Frontal cortex (tissue), 4 donors: Measurements from ENCODE around the gene LENEP. TPM values are rescaled to one million over a fixed set of nuclear protein-coding genes. Genes with fewer than 3 reads are reported as not detected.

Source experiments
- DNase-seq, 2 donors: peaks; one replicate each; pipeline ENCODE4 v3.0.0; 2012; ENCODE audit warnings: low spot score in 2 of 2
- FAIRE-seq: peaks from 2 replicates; lab custom pipeline; 2012; peaks lifted over from hg19 to GRCh38; lab: Jason Lieb, UNC
- total RNA-seq: library from RNA; depleted of rRNA; stranded (reverse); fragments of >200 nt; gene quantifications from one replicate; pipeline ENCODE4 v1.2.3, GENCODE V29; 2014
- donor health status: control.
- donor health status: control.
- donor health status: control.

LENEP gene
- total RNA-seq, 1 donor from 2014 or later: 1.2 TPM

DNA sequence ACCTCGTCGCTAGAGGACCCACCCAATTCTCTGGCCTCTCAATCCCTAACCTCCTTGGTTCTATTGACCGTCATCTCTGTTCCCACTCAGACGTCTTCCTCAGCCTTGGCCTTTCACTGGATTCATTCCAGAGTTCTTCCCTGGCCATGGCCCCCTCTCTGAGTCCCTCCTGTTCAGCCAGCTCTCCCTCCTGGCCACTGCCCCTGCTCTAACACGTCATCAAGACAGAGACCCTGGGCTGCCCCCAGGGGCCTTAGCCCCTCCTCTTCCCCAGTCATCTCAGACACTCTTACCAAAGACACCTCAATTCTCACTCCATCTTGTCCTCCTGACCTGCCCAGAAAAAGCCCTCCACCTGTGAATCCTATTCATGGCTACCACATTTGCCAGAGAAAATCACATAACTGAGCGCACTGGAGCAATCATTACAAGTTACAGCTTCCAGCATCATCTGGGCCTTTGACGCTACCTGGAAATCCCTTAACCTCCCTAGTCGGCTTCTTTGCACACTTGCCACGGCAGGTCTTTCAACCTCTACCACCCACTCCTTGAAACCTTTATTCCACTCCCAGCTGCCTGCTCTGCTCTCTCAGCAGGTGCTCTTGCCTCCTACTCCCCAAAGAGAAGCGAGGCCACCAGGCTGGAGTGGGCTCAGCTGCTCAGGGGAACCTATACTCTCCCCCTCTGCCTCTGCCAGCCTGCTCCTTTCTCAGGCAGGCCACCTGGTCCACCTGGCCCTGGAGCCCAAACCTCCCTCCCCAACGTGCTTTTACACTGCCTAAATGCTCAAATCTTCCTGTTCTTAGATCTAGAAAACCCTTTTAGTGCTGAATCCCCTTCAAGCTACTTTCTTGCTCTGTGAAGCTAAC, 26.2 kb downstream of the LENEP start:
- no peak for DNase-seq
- no peak for FAIRE-seq

DNA sequence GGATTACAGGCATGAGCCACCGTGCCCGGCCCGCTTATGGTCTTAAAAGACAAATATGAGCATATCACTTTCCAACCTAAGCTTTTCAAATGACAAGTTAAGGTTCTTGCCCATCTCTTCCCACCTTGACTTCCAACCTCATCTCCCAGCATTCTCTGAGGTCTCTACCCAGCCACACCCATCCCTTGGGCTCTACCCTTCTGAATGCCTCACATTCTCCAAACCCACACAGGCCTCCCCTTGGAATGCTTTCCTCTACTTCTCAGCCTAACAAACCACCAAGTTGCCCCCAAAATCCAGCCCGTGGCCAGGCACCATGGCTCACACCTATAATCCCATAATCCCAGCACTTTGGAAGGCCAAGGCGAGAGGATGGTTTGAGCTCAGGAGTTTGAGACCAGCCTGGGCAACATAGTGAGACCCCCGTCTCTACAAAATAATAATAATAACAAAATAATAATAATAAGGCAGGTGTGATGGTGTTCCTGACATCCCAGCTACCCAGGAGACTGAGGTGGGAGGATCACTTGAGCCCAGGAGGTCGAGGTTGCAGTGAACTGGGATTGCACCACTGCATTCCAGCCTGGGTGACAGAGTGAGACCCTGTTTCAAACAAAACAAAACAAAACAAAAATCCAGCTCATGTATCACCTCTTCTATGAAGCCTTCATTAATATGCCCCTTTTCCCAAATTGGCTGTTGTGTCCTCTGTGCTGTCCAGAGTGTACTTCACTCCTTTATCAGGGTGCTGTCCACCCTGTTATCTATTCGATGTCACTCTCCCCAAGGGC, 28.9 kb downstream of the LENEP start:
- no peak for FAIRE-seq
- no peak for DNase-seq

DNA sequence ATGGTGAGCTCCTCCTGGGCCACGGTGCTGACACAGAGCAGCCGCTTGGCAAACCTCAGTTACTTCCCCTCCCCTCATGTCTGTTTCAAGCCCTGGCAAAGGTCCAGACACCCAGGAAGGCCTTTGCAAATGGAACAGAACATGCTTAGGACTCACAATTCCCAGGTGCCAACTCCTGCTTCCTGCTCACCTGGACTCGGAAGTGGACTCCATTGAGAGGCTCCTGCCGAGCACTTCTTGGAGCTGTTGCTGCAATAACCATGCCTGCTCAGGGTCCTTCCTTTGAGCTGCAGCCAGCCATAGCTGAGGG, 29.5 kb downstream of the LENEP start:
- DNase-seq: no peak
- FAIRE-seq: no peak

DNA sequence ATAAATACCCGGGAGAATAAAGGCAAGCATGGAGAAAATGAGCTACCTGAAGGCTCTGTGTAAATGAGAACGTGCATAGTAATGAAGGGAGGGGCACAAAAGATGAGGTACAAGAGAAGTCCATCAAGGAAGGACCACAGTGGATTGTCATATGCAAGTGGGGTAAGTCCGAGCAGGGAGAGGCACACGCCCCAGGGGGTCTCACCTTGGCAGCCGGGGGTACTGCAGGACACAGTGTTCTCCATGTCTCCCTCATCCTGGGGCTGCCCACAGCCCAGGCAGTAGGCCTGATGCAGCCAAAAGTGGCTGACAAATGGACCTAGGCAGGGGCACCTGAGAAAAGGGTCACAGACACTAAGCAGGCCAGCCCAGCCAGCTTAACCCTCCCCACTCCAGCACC, 30.2 kb downstream of the LENEP start:
- DNase-seq (no peak), FAIRE-seq (no peak)

DNA sequence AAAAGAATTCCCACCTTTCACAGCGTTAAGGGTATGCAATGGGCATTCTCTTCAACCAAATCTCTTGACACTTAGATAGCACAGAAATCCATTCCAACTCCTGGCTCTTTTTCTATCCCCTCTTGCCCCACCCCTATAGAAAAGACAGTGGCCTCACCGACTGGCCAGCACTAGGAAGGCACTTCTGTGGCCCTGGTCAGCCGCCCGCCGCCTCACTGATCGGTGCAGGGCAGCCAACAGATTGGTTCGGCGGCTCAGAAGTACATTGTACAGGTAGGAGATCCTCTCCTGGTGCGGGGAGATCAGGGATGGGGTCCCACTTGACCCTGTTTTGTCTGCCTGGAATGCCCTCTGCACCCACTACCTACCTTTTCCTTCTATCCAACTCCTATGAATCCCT, 30.9 kb downstream of the LENEP start:
- FAIRE-seq (no peak), DNase-seq (no peak)

DNA sequence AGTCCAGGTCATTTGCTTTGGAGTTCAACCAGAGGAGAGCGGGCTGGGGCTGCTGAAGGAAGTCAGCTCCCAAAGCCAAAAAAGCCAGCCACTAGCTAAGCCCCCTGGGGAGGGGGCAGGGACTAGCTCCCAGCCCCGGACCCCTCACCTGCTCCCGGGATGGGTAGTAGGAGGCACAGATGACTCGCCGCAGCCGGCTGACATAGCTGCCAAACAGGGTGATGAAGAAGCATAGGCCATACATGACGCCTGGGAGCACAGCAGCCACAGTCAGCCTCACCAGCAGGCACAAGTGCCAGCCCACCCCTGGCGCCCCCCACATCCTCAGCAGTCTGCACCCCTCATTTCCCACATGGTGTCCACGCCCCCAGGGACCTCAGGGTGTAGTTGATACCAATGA, 32.8 kb downstream of the LENEP start:
- DNase-seq: no peak
- FAIRE-seq: no peak

DNA sequence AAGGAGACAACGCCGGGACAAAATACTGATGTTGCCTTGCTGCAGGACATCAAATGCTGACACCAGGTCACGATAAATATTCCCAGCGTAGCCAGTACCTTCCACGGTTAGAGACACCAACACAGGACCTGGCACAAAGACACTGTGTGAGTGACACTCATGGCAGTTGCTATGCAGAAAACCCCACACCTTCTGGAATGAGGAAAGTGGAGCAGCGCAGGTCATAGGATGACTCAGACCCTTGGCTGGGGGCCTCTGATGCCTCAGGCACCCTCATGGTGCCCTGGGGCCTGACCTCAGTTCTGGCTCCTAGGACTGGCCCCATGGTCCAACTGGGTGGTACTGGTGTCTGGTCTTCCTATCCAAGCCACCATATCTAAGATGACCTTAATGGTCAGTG, 33.2 kb downstream of the LENEP start:
- DNase-seq: no peak
- no peak for FAIRE-seq

DNA sequence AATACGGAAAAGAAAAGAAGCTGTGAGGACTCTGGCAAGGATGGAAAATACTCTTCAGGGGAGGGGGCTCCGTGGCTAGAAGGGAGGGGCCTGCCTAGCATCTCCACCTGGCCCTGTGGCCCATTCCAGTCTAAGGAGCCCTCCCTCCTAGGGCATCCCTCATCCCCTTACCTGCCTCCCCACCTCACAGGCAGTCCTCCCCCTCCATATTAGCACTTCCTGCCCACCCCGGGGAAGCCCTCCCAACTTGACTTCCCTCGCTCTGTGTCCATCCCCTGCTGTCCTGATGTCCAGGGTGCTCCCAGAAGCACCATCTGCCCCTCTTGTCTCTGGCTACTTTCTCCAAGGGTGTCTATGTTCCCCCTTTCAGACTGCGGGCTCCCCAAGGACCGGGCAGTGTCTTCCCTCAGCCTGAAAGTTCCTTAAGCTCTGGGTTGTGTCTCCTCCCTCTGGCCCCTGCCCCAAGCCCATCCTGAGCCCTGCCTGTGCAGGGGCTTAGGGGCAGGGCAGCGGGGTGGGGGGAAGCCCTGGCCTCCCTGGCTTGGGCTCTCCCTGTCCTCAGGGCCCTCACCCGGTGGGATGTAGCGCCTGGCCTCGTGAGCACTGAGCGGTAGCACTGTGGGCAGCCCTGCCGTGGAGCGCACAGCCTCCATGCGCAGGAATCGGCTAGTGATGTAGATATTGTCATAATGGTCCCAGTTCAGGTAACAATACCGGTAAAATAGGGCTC, 36.3 kb downstream of the LENEP start:
- no peak for FAIRE-seq
- DNase-seq: no peak

DNA sequence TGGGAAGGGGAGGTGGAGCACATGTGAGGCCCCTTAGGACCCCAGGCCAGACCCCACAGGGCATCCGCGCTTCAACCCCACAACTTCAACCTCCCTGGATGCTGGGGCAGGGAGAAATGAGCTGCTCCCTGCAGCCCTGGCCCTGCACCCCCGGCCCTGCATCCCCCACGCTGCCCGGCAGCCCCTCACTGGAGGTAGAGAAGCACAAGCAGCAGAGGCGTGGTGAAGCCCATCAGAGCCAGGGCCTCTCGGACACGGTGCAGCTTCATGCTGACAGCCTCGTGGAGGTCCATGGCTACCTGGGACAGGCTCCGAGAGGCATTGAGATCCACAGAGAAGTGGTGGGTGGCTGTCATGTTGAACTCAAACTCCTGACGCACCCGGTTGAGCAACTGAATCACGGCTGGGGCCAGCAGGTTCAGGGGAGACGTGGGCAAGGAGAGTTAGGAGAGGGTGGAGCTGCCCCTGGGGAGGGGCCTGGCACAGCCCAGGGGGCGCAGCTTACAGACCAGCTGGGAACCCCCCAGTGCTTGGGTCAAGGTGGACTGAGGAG, 36.9 kb downstream of the LENEP start:
- DNase-seq: no peak
- no peak for FAIRE-seq

DNA sequence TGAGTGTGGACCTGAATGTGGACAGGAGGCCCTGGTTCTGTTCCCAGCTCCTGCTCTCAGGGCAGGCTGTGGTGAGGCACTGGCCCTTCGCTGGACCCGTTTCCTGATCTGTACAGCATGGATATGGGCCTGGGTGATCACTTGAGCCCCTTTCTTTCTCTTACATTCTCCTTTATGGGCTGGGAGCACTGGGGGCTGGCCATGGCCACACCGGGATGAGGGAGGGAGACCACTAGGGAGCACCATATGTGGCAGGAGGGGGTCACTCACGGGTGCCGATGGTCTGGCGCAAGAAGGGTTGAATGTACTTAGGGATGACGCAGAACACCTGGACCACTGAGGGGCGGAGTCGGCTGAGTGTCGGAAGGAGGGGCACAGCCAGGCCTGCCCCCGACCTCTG, 37.5 kb downstream of the LENEP start:
- no peak for FAIRE-seq
- DNase-seq: no peak

DNA sequence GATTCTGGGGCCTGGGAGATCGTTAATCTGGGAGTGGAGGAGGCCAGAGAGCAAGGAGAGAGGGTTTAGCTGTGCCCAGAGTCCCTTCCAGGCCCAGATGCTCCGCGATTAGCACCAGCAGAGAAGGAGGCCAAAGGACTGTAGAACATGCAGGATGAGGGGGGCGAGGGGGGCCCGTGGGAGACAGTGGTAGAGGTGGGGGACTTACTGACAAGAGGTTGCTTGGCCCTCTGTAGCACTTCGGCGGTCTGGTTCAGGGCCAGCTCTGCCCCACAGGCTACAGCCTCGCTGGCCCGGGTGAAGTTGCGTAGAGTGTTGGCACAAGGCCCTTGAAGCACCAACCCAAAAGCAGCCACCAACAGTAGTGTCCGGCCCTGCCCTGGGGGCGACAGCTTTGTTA, 39.5 kb downstream of the LENEP start:
- DNase-seq (no peak), FAIRE-seq (no peak)

DNA sequence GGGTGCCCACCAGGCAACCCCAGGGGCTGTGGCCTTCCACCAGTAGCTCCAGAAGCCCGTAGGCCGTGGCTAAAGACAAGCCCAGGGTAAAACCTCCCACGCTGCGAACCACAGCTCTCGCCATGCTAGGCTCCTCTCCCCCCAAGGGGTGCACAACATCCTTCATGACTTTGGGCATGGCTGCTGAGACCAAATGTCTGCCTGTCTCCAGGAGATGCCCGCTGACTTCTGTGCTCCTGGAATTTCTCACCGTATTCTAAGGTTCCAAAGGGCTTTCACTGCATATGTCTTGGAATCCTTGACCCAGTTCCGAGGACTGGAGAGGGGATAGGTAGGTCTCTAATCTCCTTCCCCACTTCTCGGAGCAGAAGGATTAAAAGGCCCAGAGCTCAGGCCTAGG, 40.1 kb downstream of the LENEP start, which contains the start of the genes DCST1 and DCST2:
DCST1 (plus strand) TSS at position 301 of the 400 bp plus-strand sequence. CDS start 213 bp downstream, outside the sequence.
DCST2 (minus strand) TSS at position 258 of the 400 bp plus-strand sequence; CDS start at position 178, 80 bp downstream.
- FAIRE-seq (no peak), DNase-seq (no peak)

DNA sequence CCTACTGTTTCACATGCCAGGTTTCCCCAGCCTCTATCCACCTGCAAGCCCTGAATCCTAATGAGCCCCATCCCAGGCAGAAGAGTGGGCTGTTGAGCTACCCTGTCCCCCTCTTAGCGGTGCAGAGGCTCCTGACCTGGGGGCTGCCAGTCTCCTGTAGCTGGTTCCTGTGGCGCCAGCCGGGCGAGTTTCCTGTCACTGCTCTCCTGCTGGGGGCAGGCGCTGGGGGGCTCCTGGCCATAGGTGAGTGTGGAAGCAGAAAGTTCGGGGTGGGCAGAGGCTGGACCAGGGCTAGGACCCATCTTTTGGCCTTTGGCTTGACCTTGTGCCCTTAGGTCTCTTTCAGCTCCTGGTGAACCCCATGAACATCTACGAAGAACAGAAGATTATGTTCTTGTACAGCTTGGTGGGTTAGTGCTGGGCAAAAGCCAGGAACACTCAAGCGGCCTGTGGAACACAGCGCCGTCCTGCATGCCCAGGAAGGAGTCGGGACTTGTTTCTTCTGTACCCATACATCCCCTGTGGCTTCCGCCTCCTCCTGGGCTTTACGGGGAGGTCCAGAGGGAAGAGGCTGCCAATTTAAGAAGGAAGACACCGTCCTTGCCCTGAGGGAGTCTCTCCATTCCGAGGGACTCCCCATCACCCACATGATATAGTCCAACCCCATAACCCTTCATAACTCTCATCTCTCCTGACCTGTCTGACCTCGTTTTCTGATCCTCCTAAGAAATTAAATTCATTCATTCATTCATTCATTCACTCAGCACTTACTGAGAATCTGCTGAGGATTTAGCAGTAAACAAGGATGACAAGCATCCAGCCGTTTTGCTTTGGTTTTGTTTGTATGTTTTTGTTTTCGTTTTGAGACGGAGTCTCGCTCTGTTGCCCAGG, 41.2 kb downstream of the LENEP start:
- no peak for FAIRE-seq

DNA sequence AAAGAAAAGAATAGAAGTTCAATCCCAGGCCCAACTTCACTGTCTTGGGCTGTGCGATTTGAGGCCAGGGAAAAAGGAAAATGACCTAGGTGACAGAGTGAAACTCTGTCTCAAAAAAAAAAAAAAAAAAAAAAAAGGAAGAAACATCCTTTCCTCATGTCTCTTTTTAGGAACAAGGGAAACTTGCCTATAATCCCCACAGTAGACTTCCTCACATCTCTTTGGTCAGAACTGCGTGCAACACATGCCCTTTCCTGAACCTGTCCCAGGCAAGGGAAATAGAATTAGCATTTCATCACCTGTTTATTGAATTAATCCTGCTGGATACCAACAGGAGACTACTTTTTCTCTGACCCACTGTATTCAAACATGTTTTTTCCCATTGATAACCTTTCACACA, 42.5 kb downstream of the LENEP start:
- no peak for FAIRE-seq
- DNase-seq: no peak

More for the DNA sequence above, 41.2 kb downstream of the LENEP start:
- no peak for DNase-seq

DNA sequence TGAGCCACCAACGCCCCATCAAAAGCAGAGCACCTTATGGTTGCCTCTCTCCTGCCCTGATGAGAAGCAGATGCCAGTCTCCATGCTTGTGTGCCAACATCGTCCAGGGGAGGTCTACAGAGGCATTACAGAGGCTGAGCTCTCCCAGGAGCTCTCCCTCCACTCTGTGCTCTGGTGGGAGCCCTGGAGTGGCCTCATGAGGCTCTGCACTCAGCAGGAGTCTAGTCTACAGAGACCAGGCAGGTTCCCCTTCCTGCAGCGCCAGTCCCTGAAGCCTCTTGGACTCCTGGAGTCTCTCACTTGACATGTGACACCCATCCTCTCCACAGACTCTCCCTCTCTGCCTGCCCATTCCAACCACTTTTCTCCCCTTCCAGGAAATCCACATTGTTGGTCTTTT, 43.7 kb downstream of the LENEP start:
- FAIRE-seq: no peak
- no peak for DNase-seq

DNA sequence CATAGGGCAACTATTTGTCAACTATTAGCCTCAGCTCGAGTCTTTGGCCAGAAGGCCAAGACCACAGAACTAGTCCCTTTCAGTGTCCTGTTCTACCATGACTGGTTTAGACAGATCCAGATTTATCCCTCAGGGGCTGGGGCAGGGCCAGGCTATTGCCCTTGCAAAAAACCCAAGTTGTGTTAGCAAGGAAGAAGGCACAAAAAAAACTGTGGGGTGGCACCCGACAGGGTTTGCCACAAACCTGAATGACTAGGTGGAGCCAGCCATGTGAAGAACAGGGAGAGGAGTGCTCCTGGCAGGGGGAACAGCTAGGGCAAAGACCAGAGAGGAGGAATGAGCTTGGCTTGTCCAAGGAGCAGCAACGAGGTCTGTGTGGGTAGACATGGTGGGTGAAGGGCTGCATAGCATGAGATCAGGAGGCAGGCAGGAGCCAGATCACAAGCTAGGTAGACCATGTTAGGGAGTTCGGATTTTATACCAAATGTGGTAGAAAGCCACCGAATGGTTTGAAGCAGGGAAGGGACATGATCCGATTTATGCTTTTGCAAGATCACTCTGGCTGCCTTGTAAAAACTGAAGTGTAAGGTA, 44.6 kb downstream of the LENEP start:
- no peak for FAIRE-seq
- no peak for DNase-seq

DNA sequence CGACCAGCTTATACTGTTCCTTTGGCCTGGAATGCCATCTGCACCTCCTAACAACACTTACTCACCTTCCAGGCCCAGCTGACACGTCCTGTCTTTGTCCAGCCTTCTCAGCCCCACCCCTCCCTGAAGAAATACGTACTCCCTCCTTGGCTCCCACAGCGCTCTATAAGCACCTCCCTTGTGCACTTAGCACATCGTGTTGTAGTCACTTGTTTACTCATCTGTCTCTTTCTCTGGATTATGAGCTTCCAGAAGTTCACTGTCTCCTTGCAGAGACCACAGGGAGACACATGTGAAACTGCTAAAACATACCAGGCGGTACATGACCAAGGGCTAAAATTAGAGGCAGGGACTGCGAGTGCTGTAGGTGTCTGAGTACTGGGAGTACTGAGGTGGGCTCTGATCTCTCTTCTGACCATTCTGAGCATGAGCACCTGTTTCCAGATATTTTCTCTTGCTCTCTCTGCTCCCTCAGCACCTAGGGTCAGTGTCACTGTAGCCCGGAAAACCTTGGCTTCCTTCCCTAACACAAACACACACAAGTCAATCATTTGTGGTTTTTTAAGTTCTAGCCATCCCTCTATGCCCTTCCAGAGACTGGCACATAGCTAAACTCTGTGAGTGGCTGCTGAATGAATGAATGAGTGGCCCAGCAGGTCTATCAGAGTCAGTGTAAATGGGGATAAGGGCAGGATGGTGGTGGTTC, 45.4 kb downstream of the LENEP start:
- FAIRE-seq: no peak
- DNase-seq: no peak

DNA sequence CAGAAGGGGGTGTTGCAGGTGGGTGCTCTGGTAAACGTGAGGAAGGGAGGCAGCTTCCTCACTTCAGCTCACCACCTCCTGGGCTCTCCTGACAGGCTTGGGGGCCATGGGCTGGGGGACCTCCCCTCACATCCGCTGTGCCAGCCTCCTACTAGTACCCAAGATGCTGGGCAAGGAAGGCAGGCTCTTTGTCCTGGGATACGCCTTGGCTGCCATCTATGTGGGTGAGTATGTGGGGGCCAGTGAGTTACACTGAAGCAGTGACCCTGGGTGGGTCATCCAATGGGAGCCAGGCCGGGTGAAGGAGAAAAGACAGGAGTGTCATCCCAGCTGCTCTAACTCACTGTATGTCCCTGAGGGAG, 45.9 kb downstream of the LENEP start:
- no peak for DNase-seq
- FAIRE-seq: no peak
